Stimulated activated CD4-positive, alpha-beta T cell treated with anti-CD3 and anti-CD28 coated beads, Interleukin-15, amount 100 ng/mL, for 1 hour (primary cell): ENCODE results near the gene SLC16A2.
"Not testable (repeated sequence)": the region's sequence is repeated elsewhere in the genome, so short reads cannot be mapped to it uniquely, and the experiment has no call there.

ENCODE experiments used
- DNase-seq, 2 donors: peaks; one replicate each; pipeline ENCODE4 v3.0.0-alpha.2; 2020; ENCODE audit warnings: low read depth in 1 of 2, low spot score in 1 of 2

The SLC16A2 gene

GRCh38 chrX:74445099-74445498 lies 23.8 kb downstream of the SLC16A2 start:
- no peak for DNase-seq

- no peak for DNase-seq
Observed at GRCh38 chrX:74446876-74447275, 25.6 kb downstream of the SLC16A2 start.

GRCh38 chrX:74448669-74449068 lies 27.4 kb downstream of the SLC16A2 start:
- DNase-seq: no peak

- peak in 1 of 2 donors; percentile 5 for DNase-seq
Observed at GRCh38 chrX:74449322-74449936, 28.1 kb downstream of the SLC16A2 start.

GRCh38 chrX:74449937-74450330 lies 28.6 kb downstream of the SLC16A2 start:
- no peak for DNase-seq

GRCh38 chrX:74450803-74451449 lies 29.6 kb downstream of the SLC16A2 start:
- no peak for DNase-seq

- DNase-seq: no peak
Observed at GRCh38 chrX:74451450-74452198, 30.3 kb downstream of the SLC16A2 start.

- DNase-seq: no peak
Observed at GRCh38 chrX:74452199-74452481, 30.8 kb downstream of the SLC16A2 start.

GRCh38 chrX:74453178-74453577 lies 31.9 kb downstream of the SLC16A2 start:
- no peak for DNase-seq

GRCh38 chrX:74454233-74454632 lies 32.9 kb downstream of the SLC16A2 start:
- DNase-seq: not testable (repeated sequence)

GRCh38 chrX:74458736-74459135 lies 37.4 kb downstream of the SLC16A2 start:
- DNase-seq: no peak

GRCh38 chrX:74461384-74461783 lies 40.1 kb downstream of the SLC16A2 start:
- no peak for DNase-seq

GRCh38 chrX:74464722-74465121 lies 43.4 kb downstream of the SLC16A2 start:
- DNase-seq: no peak

GRCh38 chrX:74465424-74465823 lies 44.1 kb downstream of the SLC16A2 start:
- no peak for DNase-seq

GRCh38 chrX:74467656-74468055 lies 46.4 kb downstream of the SLC16A2 start:
- DNase-seq: no peak

- not testable (repeated sequence) for DNase-seq
Observed at GRCh38 chrX:74473116-74473515, 51.8 kb downstream of the SLC16A2 start.

GRCh38 chrX:74490247-74490646 lies 69.0 kb downstream of the SLC16A2 start:
- DNase-seq: no peak

- no peak for DNase-seq
Observed at GRCh38 chrX:74492720-74493201, 71.5 kb downstream of the SLC16A2 start.

GRCh38 chrX:74493806-74494205 lies 72.5 kb downstream of the SLC16A2 start:
- DNase-seq: no peak

GRCh38 chrX:74498924-74499323 lies 77.6 kb downstream of the SLC16A2 start:
- no peak for DNase-seq

GRCh38 chrX:74500067-74500466 lies 78.8 kb downstream of the SLC16A2 start:
- DNase-seq: no peak

GRCh38 chrX:74500555-74500954 lies 79.3 kb downstream of the SLC16A2 start:
- DNase-seq: no peak
